Stimulated activated CD8-positive, alpha-beta memory T cell treated with anti-CD3 and anti-CD28 coated beads, Interleukin-12 subunit alpha, Interleukin-12 subunit beta, amount 100 ng/mL, for 24 hours (primary cell): ENCODE measurements around the gene CYB561D2.
"Not testable (repeated sequence)": the region's sequence is repeated elsewhere in the genome, so short reads cannot be mapped to it uniquely, and the experiment has no call there.

Experiments used
- DNase-seq: peaks from one replicate; pipeline ENCODE4 v3.0.0-alpha.2; 2020; ENCODE audit errors: extremely low read depth

The CYB561D2 gene, protein sequence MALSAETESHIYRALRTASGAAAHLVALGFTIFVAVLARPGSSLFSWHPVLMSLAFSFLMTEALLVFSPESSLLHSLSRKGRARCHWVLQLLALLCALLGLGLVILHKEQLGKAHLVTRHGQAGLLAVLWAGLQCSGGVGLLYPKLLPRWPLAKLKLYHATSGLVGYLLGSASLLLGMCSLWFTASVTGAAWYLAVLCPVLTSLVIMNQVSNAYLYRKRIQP

DNA sequence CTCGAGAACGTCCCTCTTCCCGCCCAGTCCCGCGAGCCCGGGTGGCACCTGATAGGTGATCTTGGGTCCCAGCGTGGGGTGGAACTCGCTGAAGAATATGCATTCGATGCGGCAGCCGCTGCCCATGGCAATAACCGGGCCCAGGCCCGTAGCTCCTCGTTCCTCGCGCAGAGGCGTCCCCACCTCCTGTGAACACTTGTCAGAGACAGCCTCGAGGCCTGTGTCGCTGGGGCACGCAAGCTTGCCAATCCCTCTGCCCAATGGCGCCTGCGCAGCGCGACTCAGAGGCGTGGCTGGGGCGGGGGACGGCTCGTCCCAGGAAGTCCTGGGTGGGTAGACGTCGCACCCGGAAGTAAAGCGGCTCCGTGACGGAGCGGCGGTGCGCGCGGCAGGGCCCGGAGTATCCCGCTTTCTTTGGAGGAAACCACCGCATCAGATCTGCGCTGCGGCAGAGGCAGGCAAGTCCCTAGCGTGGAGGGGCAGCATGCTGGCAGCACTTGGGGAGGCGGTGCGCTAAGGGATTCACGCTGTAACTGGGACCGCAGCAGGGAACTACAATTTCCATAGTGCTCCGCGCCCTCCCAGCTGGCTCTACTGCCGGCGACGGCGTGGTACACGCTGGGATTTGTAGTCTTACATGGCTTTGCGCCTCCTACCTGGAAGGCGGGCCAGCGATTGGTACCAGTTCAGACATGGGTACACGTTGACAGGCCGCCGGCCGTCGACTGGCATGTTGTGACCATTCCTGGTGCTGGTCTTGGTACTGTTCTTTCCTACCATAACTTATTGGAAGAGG is at the start of gene CYB561D2, which contains the start of gene NPRL2:
Gene CYB561D2 (plus strand): TSS at position 336 of the 796 bp plus-strand sequence. CDS start 572 bp downstream, outside the sequence.
Gene NPRL2 (minus strand): TSS at position 249 of the 796 bp plus-strand sequence. CDS start 123 bp downstream, at position 126.
- peak; percentile 99 for DNase-seq

DNA sequence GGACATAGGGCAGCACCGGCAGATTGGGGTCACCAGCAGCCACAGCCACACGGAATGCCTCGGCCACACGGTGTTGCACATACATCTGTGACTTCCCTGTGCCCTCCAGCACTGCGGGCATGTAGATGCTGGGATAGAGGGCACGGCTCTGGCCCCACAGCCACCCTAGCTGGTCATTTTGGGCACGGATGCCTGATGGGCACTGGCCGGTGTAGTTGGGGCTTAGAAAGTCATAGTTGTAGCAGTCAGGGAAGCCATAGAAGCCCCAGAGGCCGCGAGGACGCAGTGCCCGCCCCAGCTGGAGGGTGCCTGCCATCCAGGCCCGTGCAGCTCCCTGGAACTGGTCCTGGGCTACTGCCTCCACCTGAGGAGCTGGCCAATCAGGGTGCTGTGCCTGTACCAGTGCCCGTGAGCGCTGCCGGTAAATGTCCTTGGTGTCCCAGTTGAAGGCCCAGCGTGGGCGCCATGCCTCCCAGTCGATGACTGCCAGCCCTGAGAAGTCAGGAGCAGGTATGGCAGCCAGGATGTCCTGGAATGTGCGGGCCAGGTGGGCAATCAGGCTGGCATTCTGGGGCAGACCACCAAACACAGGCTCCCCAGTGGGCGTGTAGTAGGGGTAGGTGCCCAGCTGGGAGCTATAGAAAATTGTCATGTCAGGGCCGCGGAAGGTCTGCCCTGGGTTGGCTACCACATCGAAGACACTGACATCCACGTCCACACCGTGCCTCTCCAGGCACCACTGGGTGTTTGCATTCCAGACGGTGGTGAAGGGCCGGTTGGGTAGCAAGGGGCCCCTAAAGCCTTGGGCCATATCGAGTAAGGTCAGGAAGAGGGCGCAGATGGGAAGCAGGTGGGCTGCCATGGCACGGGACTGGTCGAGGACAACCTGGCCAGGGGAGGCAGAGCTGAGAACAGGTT is 48.3 kb upstream of the CYB561D2 start:
- no peak for DNase-seq

DNA sequence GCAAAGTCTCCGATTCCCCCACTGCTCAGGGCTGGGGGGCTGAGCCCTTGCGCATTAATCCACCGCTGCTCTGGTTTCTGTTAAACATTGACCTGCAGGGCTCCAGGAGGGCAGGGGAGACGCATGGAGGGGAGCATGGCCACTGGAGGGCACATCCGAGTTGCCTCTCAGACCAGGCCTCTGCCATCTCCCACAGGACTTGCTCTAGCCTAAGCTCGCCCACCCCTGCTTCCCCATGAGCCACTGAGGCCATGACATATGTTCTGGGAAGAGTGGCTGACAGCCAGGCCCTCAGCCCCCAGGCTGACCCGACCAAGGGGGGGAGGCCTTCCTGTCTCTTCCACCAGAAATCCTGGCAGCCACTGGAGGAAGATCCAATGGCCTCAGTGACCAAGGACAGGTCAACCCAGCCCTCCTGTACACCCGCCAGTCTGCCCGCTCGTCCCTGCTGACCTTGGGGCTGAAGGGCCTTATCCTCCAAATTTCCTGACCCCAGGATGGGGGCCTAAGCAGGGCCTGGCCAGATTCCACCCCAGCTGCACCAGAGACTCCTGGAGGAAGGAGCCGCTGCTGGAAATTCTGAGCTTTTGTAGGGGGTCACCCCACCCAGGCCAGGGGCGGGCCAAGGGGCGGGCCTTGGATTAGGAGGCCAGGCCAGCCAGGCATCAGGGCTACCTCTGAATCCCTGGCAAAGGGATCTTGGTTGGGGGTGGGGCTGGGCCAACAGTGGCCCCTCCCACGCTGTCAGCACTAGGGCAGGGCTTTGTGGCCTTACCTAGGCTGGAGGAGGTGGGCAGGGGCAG is 47.4 kb upstream of the CYB561D2 start, which contains the start of gene HYAL1:
Gene HYAL1 (minus strand): TSS at position 562 of the 803 bp plus-strand sequence. CDS start 618 bp downstream, outside the sequence.
- DNase-seq = no peak

DNA sequence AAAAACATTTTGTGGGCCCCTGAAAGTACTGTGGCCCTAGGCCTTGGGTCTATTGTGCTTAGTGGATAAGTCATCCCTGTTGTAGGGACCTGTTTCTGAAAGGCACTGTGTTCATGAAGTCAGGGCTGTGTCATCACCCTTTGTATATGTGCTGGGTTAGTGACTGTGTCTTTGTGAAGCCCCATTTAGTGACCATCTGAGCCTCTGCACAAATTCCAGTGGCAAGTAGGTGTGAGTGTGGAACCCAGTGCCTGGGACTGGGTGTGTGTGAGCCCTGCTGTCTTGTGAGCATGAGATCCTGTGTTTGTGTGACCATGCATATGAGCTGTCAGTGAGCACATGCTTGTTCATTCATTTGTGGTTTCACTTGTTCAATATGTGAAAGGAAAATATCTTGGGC is 46.1 kb upstream of the CYB561D2 start:
- DNase-seq = no peak

DNA sequence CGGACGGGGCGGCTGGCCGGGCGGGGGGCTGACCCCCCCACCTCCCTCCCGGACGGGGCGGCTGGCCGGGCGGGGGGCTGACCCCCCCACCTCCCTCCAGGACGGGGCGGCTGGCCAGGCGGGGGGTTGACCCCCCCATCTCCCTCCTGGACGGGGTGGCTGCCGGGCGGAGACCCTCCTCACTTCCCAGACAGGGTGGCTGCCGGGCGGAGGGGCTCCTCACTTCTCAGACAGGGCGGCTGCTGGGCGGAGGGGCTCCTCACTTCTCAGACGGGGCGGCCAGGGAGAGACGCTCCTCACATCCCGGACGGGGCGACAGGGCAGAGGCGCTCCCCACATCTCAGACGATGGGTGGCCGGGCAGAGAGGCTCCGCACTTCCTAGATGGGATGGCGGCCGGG is 38.6 kb upstream of the CYB561D2 start:
- DNase-seq = not testable (repeated sequence)

DNA sequence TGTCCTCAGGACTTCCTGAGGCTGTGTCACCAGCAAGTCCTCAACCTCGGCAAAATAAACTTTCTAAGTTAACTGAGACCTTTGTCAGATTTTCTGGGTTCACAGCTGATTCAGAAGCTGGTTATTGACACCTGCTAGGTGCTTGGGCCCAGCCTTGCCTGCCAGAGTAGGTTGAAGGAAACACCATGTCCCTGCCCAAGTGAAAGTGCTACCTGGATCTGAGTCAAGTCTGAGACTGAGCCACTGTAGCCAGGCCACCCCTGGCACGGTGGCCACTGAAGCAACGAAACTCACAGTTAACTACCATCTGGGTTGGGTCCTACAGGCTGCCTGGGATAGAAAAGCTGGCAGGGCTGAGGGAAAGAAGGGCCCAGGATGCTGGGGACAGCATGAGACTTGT is 36.3 kb upstream of the CYB561D2 start:
- DNase-seq = no peak

DNA sequence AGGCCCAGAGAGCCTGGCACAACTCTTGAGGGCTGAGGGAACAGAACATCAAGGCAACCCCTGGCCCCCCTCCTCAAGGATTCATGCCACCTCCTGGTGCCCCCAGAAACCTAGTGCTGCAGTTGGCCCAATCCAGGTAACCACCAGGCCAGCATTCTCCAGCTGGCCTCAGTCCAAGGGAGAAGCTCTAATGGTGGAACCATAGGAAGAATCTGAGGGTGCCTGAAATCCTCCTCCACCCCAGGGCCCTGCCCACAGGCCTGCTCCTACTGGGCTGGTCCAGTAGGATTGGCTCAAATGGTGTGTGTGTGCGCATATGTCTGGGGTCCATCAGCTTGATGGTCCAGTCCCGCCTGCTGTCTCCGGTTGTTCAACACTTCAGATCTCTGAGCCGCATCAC is 35.8 kb upstream of the CYB561D2 start:
- DNase-seq = no peak

DNA sequence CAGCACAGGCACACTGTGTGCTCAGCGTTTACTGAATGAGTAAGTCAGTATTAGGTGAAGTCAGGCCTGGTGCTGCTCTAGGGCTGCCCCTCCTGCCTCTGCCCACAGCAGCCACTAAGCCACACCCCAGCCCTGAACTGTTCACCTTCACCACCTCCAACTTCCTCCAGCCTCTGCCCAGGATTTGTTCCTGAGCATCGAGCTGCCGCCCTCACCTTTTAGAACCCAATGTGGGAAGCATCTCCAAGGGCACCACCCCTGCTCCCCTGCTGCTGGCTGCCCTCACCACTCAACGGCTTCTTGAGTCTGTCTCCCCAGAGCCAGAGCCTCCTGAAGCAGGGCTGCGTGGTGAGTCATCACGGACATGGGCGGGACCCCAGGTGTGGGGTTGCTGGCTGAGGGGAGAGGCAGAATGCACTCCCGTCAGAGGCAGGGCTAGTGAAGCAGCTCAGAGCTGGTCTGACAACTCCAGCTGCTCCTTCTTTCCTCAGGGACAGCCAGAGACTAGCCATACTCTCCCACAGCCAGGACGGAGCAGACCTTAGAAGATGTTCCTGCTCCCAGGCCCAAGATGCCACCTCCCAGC is 33.9 kb upstream of the CYB561D2 start:
- DNase-seq = no peak

DNA sequence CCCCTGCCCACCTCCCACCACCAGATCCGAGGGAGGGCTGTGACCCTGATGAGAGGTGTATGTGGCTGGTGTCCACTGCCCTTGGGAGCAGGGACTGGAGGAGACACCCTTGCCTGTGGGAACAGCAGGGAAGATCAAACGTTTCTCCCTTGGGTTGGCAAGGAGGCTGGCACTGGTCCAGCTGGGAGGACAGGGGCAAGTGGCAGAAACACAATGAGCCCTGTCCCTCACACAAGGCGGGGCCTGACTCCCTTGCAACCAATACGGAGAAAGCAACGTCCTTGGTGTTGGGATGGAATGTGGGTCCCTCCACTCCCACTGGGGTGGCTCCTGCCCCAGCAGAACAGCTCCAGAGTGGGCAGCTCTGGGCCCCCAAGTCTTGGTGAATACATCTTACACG is 33.4 kb upstream of the CYB561D2 start:
- DNase-seq = no peak

DNA sequence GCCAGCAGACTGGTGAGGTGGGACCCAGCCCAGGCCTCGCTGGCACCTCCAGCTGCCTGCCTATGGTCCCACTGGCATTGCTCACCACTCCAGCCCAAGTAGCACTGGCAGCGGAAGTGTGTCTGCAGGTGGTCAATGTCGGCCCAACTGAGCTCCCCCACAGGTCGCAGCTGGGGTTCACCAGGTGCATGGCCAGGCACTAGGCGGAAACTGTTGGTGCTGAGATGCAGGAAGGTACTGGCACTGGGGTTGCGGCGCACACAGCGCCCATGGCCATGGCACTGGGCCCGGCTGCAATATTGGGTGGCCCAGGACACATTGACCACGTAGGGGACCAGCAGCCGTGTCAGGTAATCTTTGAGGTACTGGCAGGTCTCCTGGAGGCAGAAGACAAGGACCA is 32.5 kb upstream of the CYB561D2 start:
- no peak for DNase-seq

DNA sequence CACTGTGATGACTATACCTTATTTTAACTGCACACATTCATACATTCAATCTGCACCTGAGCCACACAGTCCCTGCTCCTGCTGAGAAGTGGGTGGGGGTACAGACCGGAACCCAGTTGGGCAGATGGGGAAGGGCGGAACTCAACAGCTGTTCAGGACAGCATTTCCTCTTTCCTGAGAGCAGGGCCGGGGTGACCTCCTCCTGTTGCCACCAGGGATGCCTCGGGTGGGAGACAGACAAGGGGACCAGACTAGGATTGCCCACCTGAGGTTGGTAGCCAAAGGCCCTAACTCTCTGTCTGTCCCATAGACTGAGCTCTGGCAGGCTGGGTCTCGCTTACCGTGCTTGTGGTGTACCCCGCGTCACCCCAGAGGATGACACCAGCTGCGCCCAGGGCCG is 32.0 kb upstream of the CYB561D2 start:
- no peak for DNase-seq

DNA sequence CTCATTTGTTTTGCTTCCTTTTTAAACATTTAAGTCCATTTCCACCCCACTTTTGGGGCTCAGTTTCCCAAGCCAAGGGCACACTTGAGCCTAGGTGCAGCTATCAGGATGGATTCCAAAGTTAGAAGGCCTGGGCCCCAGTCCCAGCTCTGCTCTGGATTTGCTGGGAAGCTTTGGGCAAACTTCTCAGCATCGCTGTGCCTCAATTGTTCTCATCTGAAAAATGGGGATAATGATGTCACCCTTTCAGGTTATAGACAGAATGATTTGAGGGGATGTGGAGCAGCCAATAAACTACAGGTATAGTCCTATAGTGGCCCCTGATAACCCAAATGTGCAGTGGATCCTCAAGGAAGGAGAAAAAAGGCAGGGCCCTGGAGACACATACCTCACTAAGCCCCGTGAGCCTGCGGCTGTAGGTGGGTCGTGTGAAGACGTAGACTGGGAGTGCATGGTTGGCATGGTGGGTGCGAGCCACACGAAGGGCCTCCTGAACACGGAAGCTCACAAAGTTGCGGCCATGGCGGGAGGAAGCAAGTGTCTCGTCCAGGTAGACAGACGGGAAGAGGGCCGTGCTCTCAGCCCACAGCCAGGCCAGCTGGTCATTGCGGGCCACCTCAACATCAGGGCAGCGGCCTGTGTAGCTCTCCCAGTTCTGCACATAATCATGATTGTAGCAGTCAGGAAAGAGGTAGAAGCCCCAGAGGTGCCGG is 31.3 kb upstream of the CYB561D2 start:
- no peak for DNase-seq

DNA sequence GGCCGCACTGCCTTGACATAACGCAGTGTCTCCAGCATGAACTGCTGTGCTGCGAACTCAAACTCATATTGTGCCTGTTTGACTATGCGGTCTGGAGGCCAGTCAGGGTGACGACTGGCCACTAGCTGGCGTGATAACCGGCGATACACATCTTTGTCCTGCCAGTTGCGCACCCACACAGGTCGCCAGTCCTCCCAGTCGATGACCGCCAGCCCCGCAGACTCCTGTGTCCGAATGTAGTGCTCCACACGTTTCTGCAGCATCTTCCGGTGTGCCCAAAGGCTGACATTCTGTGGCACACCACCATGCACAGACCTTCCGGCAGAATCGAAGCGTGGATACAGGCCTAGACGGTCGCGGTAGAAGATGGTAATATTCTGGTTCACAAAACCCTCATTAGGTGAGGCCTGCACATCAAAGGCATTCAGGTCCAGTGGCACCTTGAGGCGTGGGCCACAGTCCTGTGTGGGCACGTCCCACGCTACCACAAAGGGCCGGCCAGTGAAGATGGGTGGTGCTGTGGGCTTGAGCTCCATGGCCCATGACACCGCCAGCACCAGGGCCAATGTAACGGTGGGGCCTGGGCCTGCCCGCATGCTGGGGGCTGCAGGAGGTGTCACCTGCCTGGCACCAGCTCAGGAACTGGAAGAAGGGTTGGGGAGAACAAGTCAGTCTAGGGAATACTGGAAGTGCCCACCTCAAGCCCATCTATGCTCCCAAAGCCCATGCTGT is 30.6 kb upstream of the CYB561D2 start:
- no peak for DNase-seq

DNA sequence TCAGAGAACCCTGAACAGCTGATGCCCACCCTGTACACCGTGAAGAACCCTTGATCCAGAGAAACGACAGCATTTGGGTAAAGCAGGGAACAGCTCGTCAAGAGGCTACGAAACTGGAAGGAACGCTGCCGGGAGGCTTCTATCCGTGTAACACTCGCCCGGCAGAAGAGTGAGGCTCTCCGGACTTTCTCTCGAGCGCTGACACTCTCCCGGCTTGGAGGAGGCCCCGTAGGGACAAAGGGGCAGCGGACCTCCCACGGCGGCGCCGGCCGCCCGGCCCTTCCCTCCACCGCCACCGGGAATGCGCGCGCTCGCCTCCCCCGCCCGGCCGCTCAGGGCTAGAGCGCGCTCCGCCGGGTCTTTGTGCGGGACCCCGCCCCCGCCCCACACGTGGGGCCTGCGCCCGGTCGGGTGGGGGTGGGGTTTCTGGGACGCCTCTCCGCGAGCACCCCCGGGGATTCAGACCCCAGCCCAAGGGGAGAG is 29.8 kb upstream of the CYB561D2 start:
- DNase-seq = no peak

DNA sequence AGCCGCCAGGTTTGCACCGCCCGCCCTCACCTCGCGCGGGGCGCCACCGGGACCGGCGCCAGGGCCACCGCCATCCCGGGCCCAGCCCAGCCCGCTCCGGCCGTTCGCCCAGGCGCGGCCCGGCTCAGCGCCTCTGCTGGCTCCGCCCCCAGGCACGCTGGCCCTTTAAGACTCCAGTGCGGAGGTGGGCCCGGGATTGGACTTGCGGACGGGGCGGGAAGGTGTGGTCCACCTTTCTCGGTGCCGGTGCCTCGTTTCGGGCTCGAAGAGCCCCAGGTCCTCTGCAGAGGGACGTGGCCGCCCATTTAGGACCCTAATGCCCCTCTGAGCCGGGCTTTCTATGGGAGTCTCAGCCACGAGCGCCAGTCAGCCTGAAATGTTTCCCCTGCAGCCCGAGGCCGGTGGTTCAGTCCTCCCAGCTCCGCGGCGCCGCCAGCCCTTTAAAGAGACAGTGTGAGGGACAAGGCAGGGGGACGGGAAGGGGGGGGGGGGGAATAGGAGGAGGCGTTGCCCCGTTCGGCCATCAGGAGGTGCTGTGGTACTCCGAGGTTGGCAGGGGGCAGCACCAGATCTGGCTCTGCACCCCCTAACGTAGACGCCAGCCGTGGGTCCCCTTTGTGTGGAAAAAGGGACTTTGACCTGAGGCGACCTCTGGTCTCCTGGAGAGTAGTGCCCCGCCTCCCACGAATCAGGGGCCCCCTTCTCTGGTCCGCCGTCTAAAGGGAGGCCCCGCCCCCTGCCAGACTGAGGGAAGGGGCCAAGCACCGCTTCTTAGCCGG is 29.1 kb upstream of the CYB561D2 start:
- peak; percentile 66 for DNase-seq

DNA sequence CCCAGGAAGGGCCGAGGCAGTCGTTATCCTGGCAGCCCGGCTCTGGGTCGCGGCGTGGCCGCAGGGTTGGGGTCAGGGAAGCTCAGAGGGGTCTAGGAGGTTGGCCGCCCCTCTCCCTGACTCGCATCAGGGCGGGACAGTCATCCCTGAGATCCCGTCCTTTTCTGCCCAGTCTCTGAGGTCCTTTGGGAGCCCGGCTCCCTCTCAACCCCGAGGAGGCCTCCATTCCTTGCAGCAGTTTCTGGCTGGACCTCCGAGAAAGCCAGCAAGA is 28.6 kb upstream of the CYB561D2 start:
- DNase-seq = no peak

DNA sequence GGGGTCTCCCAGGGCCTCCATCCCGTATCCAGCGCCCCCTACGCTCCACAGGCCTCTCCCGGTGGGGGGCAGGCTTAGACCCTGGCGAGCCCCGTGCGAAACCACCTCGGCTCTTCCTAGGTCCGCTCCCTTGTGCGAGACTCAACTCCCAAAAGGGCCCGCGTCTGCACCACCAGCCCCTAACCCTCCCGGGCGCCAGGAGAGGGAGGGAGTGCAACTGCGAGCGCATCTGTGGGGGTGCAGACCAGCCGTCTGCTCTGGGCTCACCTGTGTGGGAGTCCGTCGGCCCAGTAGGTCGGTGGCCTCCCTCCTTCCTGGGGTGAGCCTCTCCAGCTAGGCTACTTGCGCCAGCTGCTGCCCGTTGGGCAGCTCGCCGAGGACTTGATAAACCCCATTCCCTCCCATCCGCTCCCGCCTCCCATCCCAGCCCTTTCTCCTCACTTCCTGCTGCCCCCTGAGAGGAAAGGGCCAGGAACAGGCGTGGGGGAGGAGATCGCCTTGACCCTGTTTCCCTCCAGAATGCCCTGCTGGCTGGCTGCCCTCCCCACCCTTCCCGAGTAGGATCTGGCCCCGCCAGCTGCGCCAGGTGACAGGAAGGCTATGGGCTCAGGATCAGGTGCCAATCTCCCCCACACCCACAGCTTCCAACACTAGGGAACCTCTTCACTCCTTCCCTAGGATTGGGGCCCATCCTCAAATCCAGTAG is 28.1 kb upstream of the CYB561D2 start, which contains the start of gene HYAL2:
Gene HYAL2 (minus strand): TSS at position 360 of the 706 bp plus-strand sequence. CDS start 2,256 bp downstream, outside the sequence.
- DNase-seq = no peak

DNA sequence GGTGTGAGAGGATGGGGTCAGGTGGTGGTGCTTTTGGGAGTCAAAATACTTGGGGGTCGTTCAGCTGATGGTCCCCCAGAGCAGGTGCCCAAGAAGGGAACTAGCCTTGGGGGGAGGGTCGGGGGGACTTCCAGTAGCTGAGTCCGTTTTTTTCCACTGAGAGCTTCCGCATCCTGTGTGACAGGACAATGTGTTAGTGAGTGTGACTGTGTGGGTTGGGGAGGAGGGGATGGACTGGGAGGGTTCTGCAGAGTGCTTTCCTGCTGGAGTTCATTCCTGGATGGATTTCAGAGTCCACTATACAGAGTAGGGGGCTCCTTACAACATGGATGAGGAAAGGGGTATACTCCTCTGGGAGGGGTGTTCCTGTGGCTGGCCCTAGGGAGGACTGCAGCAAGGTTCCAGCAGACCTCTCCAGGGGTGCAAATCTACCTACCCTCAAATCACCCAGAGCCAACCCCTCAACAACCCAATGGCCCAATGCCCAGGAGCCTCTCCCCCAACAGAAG is 27.5 kb upstream of the CYB561D2 start:
- DNase-seq = no peak
